ENCODE results near the gene SLC25A25.

Gene SLC25A25

GRCh38 chr9:128072144-128073021, 4.4 kb downstream of the SLC25A25 start:
- peak in 2 of 3 experiments; percentile 28 to 45 for DNase-seq (ENCODE audit: low read depth in 3 of 3)

GRCh38 chr9:128073253-128073886, 5.3 kb downstream of the SLC25A25 start:
- DNase-seq (ENCODE audit: low read depth in 3 of 3) = no peak

GRCh38 chr9:128077847-128078503, 9.9 kb downstream of the SLC25A25 start:
- no peak for DNase-seq (ENCODE audit: low read depth in 3 of 3)

GRCh38 chr9:128078504-128079434, 10.7 kb downstream of the SLC25A25 start:
- no peak for DNase-seq (ENCODE audit: low read depth in 3 of 3)

- DNase-seq (ENCODE audit: low read depth in 3 of 3) = no peak
Observed at GRCh38 chr9:128080206-128080605, 12.2 kb downstream of the SLC25A25 start.

GRCh38 chr9:128081056-128081455, 13.0 kb downstream of the SLC25A25 start:
- no peak for DNase-seq (ENCODE audit: low read depth in 3 of 3)

- DNase-seq (ENCODE audit: low read depth in 3 of 3) = no peak
Observed at GRCh38 chr9:128082151-128082550, 14.1 kb downstream of the SLC25A25 start.

GRCh38 chr9:128084746-128085145, 16.7 kb downstream of the SLC25A25 start:
- DNase-seq (ENCODE audit: low read depth in 3 of 3) = no peak

GRCh38 chr9:128085943-128086342, 17.9 kb downstream of the SLC25A25 start:
- no peak for DNase-seq (ENCODE audit: low read depth in 3 of 3)

GRCh38 chr9:128087262-128087661, 19.2 kb downstream of the SLC25A25 start:
- DNase-seq (ENCODE audit: low read depth in 3 of 3) = no peak

GRCh38 chr9:128088253-128088945, 20.4 kb downstream of the SLC25A25 start:
- DNase-seq (ENCODE audit: low read depth in 3 of 3) = no peak

GRCh38 chr9:128089299-128089698, 21.3 kb downstream of the SLC25A25 start:
- DNase-seq (ENCODE audit: low read depth in 3 of 3) = no peak

GRCh38 chr9:128091144-128091543, 23.1 kb downstream of the SLC25A25 start:
- DNase-seq (ENCODE audit: low read depth in 3 of 3) = no peak

GRCh38 chr9:128091571-128091970, 23.5 kb downstream of the SLC25A25 start:
- DNase-seq (ENCODE audit: low read depth in 3 of 3) = no peak

- DNase-seq (ENCODE audit: low read depth in 3 of 3) = no peak
Observed at GRCh38 chr9:128092199-128092977, 24.4 kb downstream of the SLC25A25 start.

GRCh38 chr9:128093011-128093410, 25.0 kb downstream of the SLC25A25 start:
- DNase-seq (ENCODE audit: low read depth in 3 of 3) = no peak

GRCh38 chr9:128094166-128094949, 26.3 kb downstream of the SLC25A25 start:
- peak; percentile 70 to 87 (median 75) for DNase-seq (ENCODE audit: low read depth in 3 of 3)

- DNase-seq (ENCODE audit: low read depth in 3 of 3) = no peak
Observed at GRCh38 chr9:128094950-128095544, 27.0 kb downstream of the SLC25A25 start.

Measured in stimulated activated CD4-positive, alpha-beta T cell treated with anti-CD3 and anti-CD28 coated beads, TNF-alpha, amount 100 ng/mL, for 24 hours (primary cell).